Liver (tissue), 9 donors: ENCODE results near the gene DAAM1. TPM values are rescaled to one million over a fixed set of nuclear protein-coding genes. Genes with fewer than 3 reads are reported as not detected.

ENCODE experiments used
- DNase-seq: peaks from one replicate; pipeline ENCODE4 v3.0.0-alpha.2; 2017; ENCODE audit warnings: low spot score
- H3K27ac ChIP-seq, 2 donors: one replicate each; pipeline ENCODE4 v1.7.0; 2013; ENCODE audit warnings: inconsistent platforms in 2 of 2, low read length in 2 of 2, control low read depth in 1 of 2, low read depth in 1 of 2, mild to moderate bottlenecking in 1 of 2
- H3K27me3 ChIP-seq, 4 donors: one replicate each; pipeline versions ENCODE4 v1.6.1 to v1.7.0; 2013; ENCODE audit warnings: low read length in 3 of 4, inconsistent platforms in 1 of 4, mild to moderate bottlenecking in 1 of 4, moderate library complexity in 1 of 4; ENCODE audit not compliant: control insufficient read depth in 4 of 4, insufficient read depth in 4 of 4
- H3K36me3 ChIP-seq, 4 donors: one replicate each; pipeline versions ENCODE4 v1.6.1 to v1.7.0; 2013; ENCODE audit warnings: low read length in 3 of 4, mild to moderate bottlenecking in 3 of 4, low read depth in 1 of 4, moderate library complexity in 1 of 4; ENCODE audit not compliant: control insufficient read depth in 4 of 4, insufficient read depth in 3 of 4
- H3K4me1 ChIP-seq, 4 donors: one replicate each; pipeline versions ENCODE4 v1.6.1 to v1.7.0; 2013; ENCODE audit warnings: low read length in 3 of 4, mild to moderate bottlenecking in 3 of 4, moderate library complexity in 1 of 4; ENCODE audit not compliant: control insufficient read depth in 4 of 4, insufficient read depth in 4 of 4
- H3K4me3 ChIP-seq, 3 donors: one replicate each; pipeline versions ENCODE4 v1.6.1 to v1.7.0; 2013; ENCODE audit warnings: low read length in 3 of 3, control low read depth in 1 of 3, low read depth in 1 of 3, mild to moderate bottlenecking in 1 of 3
- H3K9ac ChIP-seq, 2 donors: one replicate each; pipeline ENCODE4 v1.7.0; 2013; ENCODE audit warnings: low read length in 2 of 2, mild to moderate bottlenecking in 2 of 2, moderate library complexity in 2 of 2, control low read depth in 1 of 2, low read depth in 1 of 2
- H3K9me3 ChIP-seq, 4 donors: one replicate each; pipeline versions ENCODE4 v1.6.1 to v1.7.0; 2013; ENCODE audit warnings: low read length in 3 of 4; ENCODE audit not compliant: control insufficient read depth in 4 of 4
- EGR1 ChIP-seq, 2 donors: IDR thresholded peaks; 2 replicates each; pipeline ENCODE4 v1.6.1; 2016 to 2018; ENCODE audit warnings: antibody characterized with exemption in 2 of 2, low read depth in 2 of 2
- FOXA1 ChIP-seq: IDR thresholded peaks from 2 replicates; pipeline ENCODE4 v1.6.1; 2016; ENCODE audit warnings: antibody characterized with exemption
- FOXA2 ChIP-seq: IDR thresholded peaks from 2 replicates; pipeline ENCODE4 v1.6.1; 2016; ENCODE audit warnings: antibody characterized with exemption
- GABPA ChIP-seq, 2 donors: IDR thresholded peaks in 1 of 2; conservative IDR thresholded peaks in 1 of 2; 2 replicates each; pipeline ENCODE4 v1.6.1; 2016; ENCODE audit warnings: antibody characterized with exemption in 2 of 2, mild to moderate bottlenecking in 1 of 2, moderate library complexity in 1 of 2
- HNF4A ChIP-seq, 2 donors: conservative IDR thresholded peaks; 2 replicates each; pipeline ENCODE4 v1.6.1; 2016; ENCODE audit warnings: antibody characterized with exemption in 2 of 2, mild to moderate bottlenecking in 2 of 2
- HNF4G ChIP-seq: IDR thresholded peaks from 2 replicates; pipeline ENCODE4 v1.6.1; 2016; ENCODE audit warnings: antibody characterized with exemption
- JUND ChIP-seq, 2 donors: IDR thresholded peaks; 2 replicates each; pipeline ENCODE4 v1.6.1; 2016; ENCODE audit warnings: antibody characterized with exemption in 2 of 2
- NR2F2 ChIP-seq: IDR thresholded peaks from 2 replicates; pipeline ENCODE4 v1.6.1; 2016; ENCODE audit warnings: antibody characterized with exemption
- RAD21 ChIP-seq, 2 donors: IDR thresholded peaks; 2 replicates each; pipeline ENCODE4 v1.6.1; 2016; ENCODE audit warnings: antibody characterized with exemption in 2 of 2, mild to moderate bottlenecking in 2 of 2
- RXRA ChIP-seq, 2 donors: IDR thresholded peaks; 2 replicates each; pipeline ENCODE4 v1.6.1; 2017 to 2018; ENCODE audit warnings: antibody characterized with exemption in 2 of 2, mild to moderate bottlenecking in 1 of 2
- SP1 ChIP-seq: IDR thresholded peaks from 2 replicates; pipeline ENCODE4 v1.6.1; 2018; ENCODE audit warnings: antibody characterized with exemption, mild to moderate bottlenecking
- TAF1 ChIP-seq: conservative IDR thresholded peaks from 2 replicates; pipeline ENCODE4 v1.6.1; 2016; ENCODE audit warnings: antibody characterized with exemption, mild to moderate bottlenecking
- YY1 ChIP-seq: IDR thresholded peaks from 2 replicates; pipeline ENCODE4 v1.6.1; 2016; ENCODE audit warnings: antibody characterized with exemption, mild to moderate bottlenecking
- WGBS: extraction: QIAGEN DNeasy Blood & Tissue Kit; methylation state at CpG from one replicate; pipeline ENCODE4 v1.1.7; 2013; 5-methylcytosine and 5-hydroxymethylcytosine counted together
- polyA plus RNA-seq, 2 donors: library from polyadenylated mRNA; stranded (reverse) in 1 of 2; unstranded in 1 of 2; fragments of 200-250 nt in 1 of 2; fragments of >200 nt in 1 of 2; fragmentation: Nextera tagmentation in 1 of 2; extraction: Ambion mirVana in 1 of 2; gene quantifications; one replicate each; pipeline versions ENCODE4 v1.2.1 to v1.2.3, GENCODE V29; 2013 to 2015
- total RNA-seq, 2 donors: library from RNA; depleted of rRNA; stranded (reverse); fragments of >200 nt; gene quantifications; one replicate each; pipeline ENCODE4 v1.2.3, GENCODE V29; 2014
- TF ChIP-seq, protein P1 (sequence below): IDR thresholded peaks from 2 replicates; pipeline ENCODE4 v1.6.1; 2016; ENCODE audit warnings: antibody characterized with exemption
- TF ChIP-seq, protein P2 (sequence below): IDR thresholded peaks from 2 replicates; pipeline ENCODE4 v1.6.1; 2016; ENCODE audit warnings: antibody characterized with exemption
- TF ChIP-seq, protein P3 (sequence below): IDR thresholded peaks from 2 replicates; pipeline ENCODE4 v1.6.1; 2016; ENCODE audit warnings: antibody characterized with exemption
- TF ChIP-seq, protein P4 (sequence below): IDR thresholded peaks from 2 replicates; pipeline ENCODE4 v1.6.1; 2016; ENCODE audit warnings: antibody characterized with exemption, mild to moderate bottlenecking
- TF ChIP-seq, protein P5 (sequence below): fragments of 150-350 bp; IDR thresholded peaks from 2 replicates; pipeline ENCODE4 v1.5.1; 2017; ENCODE audit warnings: improper control_type of control experiment, low read depth, low read length; ENCODE audit not compliant: missing input control
- donor health status: healthy.
- donor health status: healthy.
- donor health status: healthy.
- donor health status: healthy.
- donor health status: healthy.

The DAAM1 gene
- total and polyA plus RNA-seq, 4 donors, result 9.5 to 28.4 (median 18.5) TPM

DNA sequence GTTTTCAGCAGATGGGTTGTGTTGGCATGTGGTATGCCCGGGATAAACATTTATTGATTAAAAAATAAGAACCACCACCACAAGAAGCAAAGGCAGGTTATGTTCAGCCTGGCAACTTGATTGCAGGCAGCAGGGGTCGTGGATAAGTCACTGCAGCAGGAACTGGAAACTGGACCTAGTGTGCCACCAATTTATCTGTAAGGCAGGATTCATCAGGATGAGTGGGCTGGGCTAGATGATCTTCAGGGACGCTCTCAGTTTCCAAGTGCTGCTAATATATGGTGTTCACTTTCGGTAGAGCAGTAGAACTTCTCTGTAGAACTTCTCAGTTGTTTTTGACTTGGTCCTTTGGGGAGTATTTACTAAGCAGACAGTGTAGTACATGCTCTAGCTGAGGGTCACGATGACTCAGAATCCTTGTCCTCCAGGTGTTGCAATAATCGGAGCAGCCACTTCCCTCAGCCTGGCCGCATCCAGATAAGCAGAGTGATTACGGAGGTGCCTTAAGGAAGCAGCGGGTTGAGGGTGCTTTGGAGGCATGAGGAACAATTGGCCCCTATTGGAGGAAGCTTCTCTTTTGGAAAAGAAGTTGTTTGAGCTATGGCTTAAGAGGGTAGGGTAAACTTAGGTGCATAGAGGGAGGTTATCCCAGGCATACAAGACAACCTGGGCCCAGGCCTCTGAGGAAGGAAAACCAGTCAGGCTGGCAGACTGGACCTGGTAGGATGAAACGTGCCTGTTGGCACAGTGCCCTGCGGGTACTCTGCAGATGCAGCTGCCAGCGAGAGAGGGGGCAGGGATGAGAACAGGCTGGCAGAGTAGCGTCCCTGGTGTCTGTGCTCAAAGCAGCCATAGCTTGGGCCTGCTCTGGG lies 172.7 kb downstream of the DAAM1 start:
- TF ChIP-seq JUND (IDR thresholded peaks at IDR 0.05) (peak; percentile 14 to 56), RAD21 (IDR thresholded peaks at IDR 0.05) (peak in 1 of 2 donors; percentile 17), HNF4G (no peak)
- peak overlapping the region in 1 of 2 donors; percentile 3 for H3K27ac ChIP-seq
- no peaks in the 10 kb centered on the region for H3K9me3 ChIP-seq
- H3K4me3 ChIP-seq, result no peak overlapping the region
- H3K4me1 ChIP-seq, result peaks cover 0 to 5% (median 3%) of the 10 kb centered on the region in 4 donors
- WGBS, result 71% methylated on average over 13 of the region's 13 CpGs
- no peak overlapping the region for H3K9ac ChIP-seq
- peaks cover 1 to 25% (median 12%) of the 10 kb centered on the region in 4 donors for H3K36me3 ChIP-seq
- no peaks in the 10 kb centered on the region for H3K27me3 ChIP-seq
- DNase-seq, result no peak

DNA sequence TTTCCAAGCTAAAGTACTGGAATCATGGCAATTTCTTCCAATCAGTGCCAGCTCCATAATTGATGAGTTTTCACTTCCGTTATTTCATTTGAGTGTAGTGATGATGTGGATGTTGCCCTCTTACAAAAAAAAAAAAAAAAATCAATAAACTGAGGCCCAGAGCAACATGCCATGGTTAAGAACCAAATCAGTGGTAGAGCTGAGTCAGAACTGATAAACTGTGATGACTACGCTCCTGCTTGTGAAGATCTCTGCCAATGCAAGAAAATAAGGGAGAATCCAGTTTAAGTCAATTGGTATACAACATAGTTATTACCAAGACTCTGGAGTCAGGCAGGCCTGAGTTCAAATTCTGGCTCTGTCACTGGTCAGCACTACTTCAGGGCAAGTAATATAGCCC lies 174.0 kb downstream of the DAAM1 start:
- Histone ChIP-seq H3K9me3 (no peaks in the 10 kb centered on the region), H3K27me3 (no peaks in the 10 kb centered on the region), H3K4me1 (peaks cover 0 to 5% (median 3%) of the 10 kb centered on the region in 4 donors), H3K9ac (no peak overlapping the region), H3K27ac (no peak overlapping the region), H3K4me3 (no peak overlapping the region), H3K36me3 (peaks cover 1 to 21% (median 8%) of the 10 kb centered on the region in 4 donors)
- no peak for TF ChIP-seq GABPA (IDR thresholded peaks at IDR 0.05 in 1 of 2, conservative IDR thresholded peaks at IDR 0.05 in 1 of 2)
- no peak for TF ChIP-seq YY1
- TF ChIP-seq HNF4A (conservative IDR thresholded peaks at IDR 0.05), result no peak
- no peak for TF ChIP-seq FOXA2
- TF ChIP-seq, protein P1, sequence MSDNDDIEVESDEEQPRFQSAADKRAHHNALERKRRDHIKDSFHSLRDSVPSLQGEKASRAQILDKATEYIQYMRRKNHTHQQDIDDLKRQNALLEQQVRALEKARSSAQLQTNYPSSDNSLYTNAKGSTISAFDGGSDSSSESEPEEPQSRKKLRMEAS, result no peak
- TF ChIP-seq RAD21 (IDR thresholded peaks at IDR 0.05), result no peak
- TF ChIP-seq NR2F2, result no peak
- TF ChIP-seq HNF4G, result no peak
- TF ChIP-seq SP1, result no peak
- TF ChIP-seq JUND (IDR thresholded peaks at IDR 0.05), result no peak
- TF ChIP-seq, protein P2, sequence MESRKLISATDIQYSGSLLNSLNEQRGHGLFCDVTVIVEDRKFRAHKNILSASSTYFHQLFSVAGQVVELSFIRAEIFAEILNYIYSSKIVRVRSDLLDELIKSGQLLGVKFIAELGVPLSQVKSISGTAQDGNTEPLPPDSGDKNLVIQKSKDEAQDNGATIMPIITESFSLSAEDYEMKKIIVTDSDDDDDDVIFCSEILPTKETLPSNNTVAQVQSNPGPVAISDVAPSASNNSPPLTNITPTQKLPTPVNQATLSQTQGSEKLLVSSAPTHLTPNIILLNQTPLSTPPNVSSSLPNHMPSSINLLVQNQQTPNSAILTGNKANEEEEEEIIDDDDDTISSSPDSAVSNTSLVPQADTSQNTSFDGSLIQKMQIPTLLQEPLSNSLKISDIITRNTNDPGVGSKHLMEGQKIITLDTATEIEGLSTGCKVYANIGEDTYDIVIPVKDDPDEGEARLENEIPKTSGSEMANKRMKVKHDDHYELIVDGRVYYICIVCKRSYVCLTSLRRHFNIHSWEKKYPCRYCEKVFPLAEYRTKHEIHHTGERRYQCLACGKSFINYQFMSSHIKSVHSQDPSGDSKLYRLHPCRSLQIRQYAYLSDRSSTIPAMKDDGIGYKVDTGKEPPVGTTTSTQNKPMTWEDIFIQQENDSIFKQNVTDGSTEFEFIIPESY, result no peak
- no peak for TF ChIP-seq RXRA (IDR thresholded peaks at IDR 0.05)
- TF ChIP-seq, protein P3, sequence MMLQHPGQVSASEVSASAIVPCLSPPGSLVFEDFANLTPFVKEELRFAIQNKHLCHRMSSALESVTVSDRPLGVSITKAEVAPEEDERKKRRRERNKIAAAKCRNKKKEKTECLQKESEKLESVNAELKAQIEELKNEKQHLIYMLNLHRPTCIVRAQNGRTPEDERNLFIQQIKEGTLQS, result no peak
- TF ChIP-seq, protein P4, sequence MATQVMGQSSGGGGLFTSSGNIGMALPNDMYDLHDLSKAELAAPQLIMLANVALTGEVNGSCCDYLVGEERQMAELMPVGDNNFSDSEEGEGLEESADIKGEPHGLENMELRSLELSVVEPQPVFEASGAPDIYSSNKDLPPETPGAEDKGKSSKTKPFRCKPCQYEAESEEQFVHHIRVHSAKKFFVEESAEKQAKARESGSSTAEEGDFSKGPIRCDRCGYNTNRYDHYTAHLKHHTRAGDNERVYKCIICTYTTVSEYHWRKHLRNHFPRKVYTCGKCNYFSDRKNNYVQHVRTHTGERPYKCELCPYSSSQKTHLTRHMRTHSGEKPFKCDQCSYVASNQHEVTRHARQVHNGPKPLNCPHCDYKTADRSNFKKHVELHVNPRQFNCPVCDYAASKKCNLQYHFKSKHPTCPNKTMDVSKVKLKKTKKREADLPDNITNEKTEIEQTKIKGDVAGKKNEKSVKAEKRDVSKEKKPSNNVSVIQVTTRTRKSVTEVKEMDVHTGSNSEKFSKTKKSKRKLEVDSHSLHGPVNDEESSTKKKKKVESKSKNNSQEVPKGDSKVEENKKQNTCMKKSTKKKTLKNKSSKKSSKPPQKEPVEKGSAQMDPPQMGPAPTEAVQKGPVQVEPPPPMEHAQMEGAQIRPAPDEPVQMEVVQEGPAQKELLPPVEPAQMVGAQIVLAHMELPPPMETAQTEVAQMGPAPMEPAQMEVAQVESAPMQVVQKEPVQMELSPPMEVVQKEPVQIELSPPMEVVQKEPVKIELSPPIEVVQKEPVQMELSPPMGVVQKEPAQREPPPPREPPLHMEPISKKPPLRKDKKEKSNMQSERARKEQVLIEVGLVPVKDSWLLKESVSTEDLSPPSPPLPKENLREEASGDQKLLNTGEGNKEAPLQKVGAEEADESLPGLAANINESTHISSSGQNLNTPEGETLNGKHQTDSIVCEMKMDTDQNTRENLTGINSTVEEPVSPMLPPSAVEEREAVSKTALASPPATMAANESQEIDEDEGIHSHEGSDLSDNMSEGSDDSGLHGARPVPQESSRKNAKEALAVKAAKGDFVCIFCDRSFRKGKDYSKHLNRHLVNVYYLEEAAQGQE, result no peak
- TF ChIP-seq TAF1, result no peak
- TF ChIP-seq, protein P5, sequence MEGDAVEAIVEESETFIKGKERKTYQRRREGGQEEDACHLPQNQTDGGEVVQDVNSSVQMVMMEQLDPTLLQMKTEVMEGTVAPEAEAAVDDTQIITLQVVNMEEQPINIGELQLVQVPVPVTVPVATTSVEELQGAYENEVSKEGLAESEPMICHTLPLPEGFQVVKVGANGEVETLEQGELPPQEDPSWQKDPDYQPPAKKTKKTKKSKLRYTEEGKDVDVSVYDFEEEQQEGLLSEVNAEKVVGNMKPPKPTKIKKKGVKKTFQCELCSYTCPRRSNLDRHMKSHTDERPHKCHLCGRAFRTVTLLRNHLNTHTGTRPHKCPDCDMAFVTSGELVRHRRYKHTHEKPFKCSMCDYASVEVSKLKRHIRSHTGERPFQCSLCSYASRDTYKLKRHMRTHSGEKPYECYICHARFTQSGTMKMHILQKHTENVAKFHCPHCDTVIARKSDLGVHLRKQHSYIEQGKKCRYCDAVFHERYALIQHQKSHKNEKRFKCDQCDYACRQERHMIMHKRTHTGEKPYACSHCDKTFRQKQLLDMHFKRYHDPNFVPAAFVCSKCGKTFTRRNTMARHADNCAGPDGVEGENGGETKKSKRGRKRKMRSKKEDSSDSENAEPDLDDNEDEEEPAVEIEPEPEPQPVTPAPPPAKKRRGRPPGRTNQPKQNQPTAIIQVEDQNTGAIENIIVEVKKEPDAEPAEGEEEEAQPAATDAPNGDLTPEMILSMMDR, result no peak
- TF ChIP-seq FOXA1, result no peak
- no peak for TF ChIP-seq EGR1 (IDR thresholded peaks at IDR 0.05; ENCODE audit: low read depth in 2 of 2)
- DNase-seq, result no peak
- 91% methylated on average over 2 of the region's 2 CpGs for WGBS
